OCI-LY1 (cell line): ENCODE data around the gene EBF4.

Experiments used
- H2AFZ ChIP-seq: fragments of 200-600 bp; sonication (generic), shearing (Covaris generic); 2 replicates; pipeline ENCODE4 v1.6.0; 2014; ENCODE audit warnings: antibody characterized with exemption, mild to moderate bottlenecking, low read length
- H3F3A ChIP-seq: fragments of 200-600 bp; sonication (generic), shearing (Covaris generic); 2 replicates; pipeline ENCODE4 v1.6.0; 2014; ENCODE audit warnings: mild to moderate bottlenecking, antibody characterized with exemption, low read length, moderate library complexity; ENCODE audit not compliant: insufficient read depth
- H3K27ac ChIP-seq: fragments of 200-600 bp; sonication (generic); 2 replicates; pipeline ENCODE4 v1.5.1; 2014; ENCODE audit warnings: low read length, mixed run types, mild to moderate bottlenecking, low read depth; ENCODE audit not compliant: poor library complexity, severe bottlenecking
- H3K27me3 ChIP-seq: fragments of 200-600 bp; sonication (generic); 2 replicates; pipeline ENCODE4 v1.6.0; 2014; ENCODE audit warnings: antibody characterized with exemption, mild to moderate bottlenecking, low read length, moderate library complexity; ENCODE audit not compliant: insufficient read depth
- H3K36me3 ChIP-seq: fragments of 200-600 bp; sonication (generic); 2 replicates; pipeline ENCODE4 v1.6.1; 2014; ENCODE audit warnings: mild to moderate bottlenecking, antibody characterized with exemption, low read length, moderate library complexity, mixed read lengths; ENCODE audit not compliant: insufficient read depth
- H3K4me1 ChIP-seq: fragments of 200-600 bp; sonication (generic); 2 replicates; pipeline ENCODE4 v1.5.1; 2014; ENCODE audit warnings: mild to moderate bottlenecking, low read length, moderate library complexity; ENCODE audit not compliant: insufficient read depth, severe bottlenecking
- H3K4me2 ChIP-seq: fragments of 200-600 bp; sonication (generic), shearing (Covaris generic); 2 replicates; pipeline ENCODE4 v1.6.1; 2014; ENCODE audit warnings: low read length
- H3K4me3 ChIP-seq: fragments of 200-600 bp; sonication (generic); 2 replicates; pipeline ENCODE4 v1.5.1; 2014; ENCODE audit warnings: low read length, low read depth, mild to moderate bottlenecking, mixed read lengths; ENCODE audit not compliant: poor library complexity, severe bottlenecking
- H3K79me2 ChIP-seq: fragments of 200-600 bp; shearing (Covaris generic); 2 replicates; pipeline ENCODE4 v1.6.1; 2016; ENCODE audit warnings: mixed run types, low read length, mixed read lengths; ENCODE audit not compliant: insufficient read depth
- H3K9ac ChIP-seq: fragments of 200-600 bp; sonication (generic), shearing (Covaris generic); 2 replicates; pipeline ENCODE4 v1.6.1; 2014; ENCODE audit warnings: mild to moderate bottlenecking, low read length, mixed read lengths
- H3K9me2 ChIP-seq: fragments of 200-600 bp; sonication (generic), shearing (Covaris generic); 2 replicates; pipeline ENCODE4 v1.6.1; 2014; ENCODE audit warnings: low read depth, mild to moderate bottlenecking, low read length, mixed read lengths
- H3K9me3 ChIP-seq: fragments of 200-600 bp; shearing (Covaris generic); 2 replicates; pipeline ENCODE4 v1.6.1; 2014; ENCODE audit warnings: low read length, mixed read lengths
- H4K20me1 ChIP-seq: fragments of 200-600 bp; sonication (generic), shearing (Covaris generic); 2 replicates; pipeline ENCODE4 v1.6.0; 2016; ENCODE audit warnings: mild to moderate bottlenecking, low read length; ENCODE audit not compliant: insufficient read depth
- EZH2 ChIP-seq: fragments of 200-600 bp; sonication (generic), shearing (Covaris generic); IDR thresholded peaks from 2 replicates; pipeline ENCODE4 v1.8.0; 2017; ENCODE audit warnings: borderline replicate concordance, mixed run types, mild to moderate bottlenecking, antibody characterized with exemption, low read length, moderate library complexity, mixed read lengths
- TF ChIP-seq, protein P1 (sequence below): fragments of 200-600 bp; sonication (generic), shearing (Covaris generic); IDR thresholded peaks from 2 replicates; pipeline ENCODE4 v1.5.1; 2017; ENCODE audit warnings: mild to moderate bottlenecking, antibody characterized with exemption, low read length, moderate library complexity, mixed read lengths

Gene EBF4

DNA sequence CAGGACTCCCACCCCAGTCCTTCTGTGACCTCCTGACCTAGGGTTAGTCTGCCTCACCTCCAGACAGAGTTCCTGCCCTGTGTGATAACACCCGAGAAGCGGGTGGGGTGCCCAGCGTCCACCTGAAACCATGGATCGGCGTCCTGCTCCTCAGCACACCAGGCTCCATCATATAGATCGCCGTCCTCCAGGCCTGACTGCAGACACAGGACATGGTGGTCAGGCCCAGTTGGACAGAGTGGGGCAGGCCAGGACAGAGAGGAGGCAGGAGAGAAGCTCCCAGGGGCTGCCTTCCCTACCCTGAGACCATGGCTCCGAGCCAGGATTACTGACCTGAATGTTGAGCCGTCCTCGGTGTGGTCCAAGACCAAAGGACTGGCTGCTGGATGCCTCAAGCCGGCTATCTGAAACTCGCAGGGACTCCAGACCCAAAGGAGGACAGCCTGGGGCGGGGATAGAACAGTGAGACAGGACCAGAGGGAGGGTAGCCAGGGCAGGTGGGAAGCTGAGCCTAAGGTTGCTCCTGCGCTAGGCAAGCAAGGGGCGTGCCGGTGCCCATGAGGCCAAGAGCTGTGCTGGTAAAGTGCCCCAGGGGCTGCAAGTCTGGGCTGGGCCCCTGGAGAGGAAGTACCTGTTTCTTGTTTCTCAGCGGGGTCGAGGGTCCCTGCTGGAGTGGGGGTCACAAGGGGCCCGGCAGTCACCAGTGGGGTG lies 105.7 kb downstream of the EBF4 start:
- no peaks in the 10 kb centered on the region for H3K9me3 ChIP-seq
- no peaks in the 10 kb centered on the region for H3F3A ChIP-seq
- no peak overlapping the region; the same call in 1 of the 2 replicates for H3K4me2 ChIP-seq
- no peaks in the 10 kb centered on the region for H3K9me2 ChIP-seq
- H3K36me3 ChIP-seq, result no peaks in the 10 kb centered on the region
- peaks cover 9% of the 10 kb centered on the region; the same call in 1 of the 2 replicates for H3K27me3 ChIP-seq
- TF ChIP-seq, protein P1, sequence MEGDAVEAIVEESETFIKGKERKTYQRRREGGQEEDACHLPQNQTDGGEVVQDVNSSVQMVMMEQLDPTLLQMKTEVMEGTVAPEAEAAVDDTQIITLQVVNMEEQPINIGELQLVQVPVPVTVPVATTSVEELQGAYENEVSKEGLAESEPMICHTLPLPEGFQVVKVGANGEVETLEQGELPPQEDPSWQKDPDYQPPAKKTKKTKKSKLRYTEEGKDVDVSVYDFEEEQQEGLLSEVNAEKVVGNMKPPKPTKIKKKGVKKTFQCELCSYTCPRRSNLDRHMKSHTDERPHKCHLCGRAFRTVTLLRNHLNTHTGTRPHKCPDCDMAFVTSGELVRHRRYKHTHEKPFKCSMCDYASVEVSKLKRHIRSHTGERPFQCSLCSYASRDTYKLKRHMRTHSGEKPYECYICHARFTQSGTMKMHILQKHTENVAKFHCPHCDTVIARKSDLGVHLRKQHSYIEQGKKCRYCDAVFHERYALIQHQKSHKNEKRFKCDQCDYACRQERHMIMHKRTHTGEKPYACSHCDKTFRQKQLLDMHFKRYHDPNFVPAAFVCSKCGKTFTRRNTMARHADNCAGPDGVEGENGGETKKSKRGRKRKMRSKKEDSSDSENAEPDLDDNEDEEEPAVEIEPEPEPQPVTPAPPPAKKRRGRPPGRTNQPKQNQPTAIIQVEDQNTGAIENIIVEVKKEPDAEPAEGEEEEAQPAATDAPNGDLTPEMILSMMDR, result no peak
- no peak for TF ChIP-seq EZH2
- no peaks in the 10 kb centered on the region for H4K20me1 ChIP-seq
- no peak overlapping the region for H2AFZ ChIP-seq
- no peaks in the 10 kb centered on the region for H3K79me2 ChIP-seq
- no peak overlapping the region for H3K27ac ChIP-seq
- H3K4me3 ChIP-seq, result no peak overlapping the region
- H3K9ac ChIP-seq, result no peak overlapping the region
- H3K4me1 ChIP-seq, result no peaks in the 10 kb centered on the region

DNA sequence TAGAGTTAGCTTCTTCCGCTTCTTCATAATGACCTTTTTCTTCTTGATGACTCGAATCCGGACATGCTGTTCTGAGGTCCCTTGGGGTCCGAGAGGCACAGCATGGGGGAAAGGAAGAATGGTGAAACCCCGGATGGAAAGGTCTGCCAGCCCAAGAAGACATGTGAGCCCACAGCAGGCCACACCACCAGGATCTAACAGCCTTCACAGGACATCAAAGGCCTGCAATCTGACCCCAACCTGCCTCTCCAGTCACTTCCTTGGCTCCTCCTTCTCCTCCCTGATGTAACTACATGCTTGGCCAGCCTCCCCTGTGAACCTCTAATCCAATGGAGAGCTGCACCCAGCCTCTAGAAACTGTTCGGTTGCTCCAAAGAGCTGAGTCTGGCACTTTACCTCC lies 106.2 kb downstream of the EBF4 start:
- no peaks in the 10 kb centered on the region for H3K9me2 ChIP-seq
- H3K4me3 ChIP-seq, result no peak overlapping the region
- H3K4me2 ChIP-seq, result no peak overlapping the region; the same call in 1 of the 2 replicates
- no peaks in the 10 kb centered on the region for H3F3A ChIP-seq
- H4K20me1 ChIP-seq, result no peaks in the 10 kb centered on the region
- no peaks in the 10 kb centered on the region for H3K79me2 ChIP-seq
- no peaks in the 10 kb centered on the region for H3K36me3 ChIP-seq
- no peak overlapping the region for H2AFZ ChIP-seq
- H3K27ac ChIP-seq, result no peak overlapping the region
- H3K27me3 ChIP-seq, result peaks cover 9% of the 10 kb centered on the region; the same call in 1 of the 2 replicates
- no peaks in the 10 kb centered on the region for H3K9me3 ChIP-seq
- no peak overlapping the region for H3K9ac ChIP-seq
- no peaks in the 10 kb centered on the region for H3K4me1 ChIP-seq
- no peak for TF ChIP-seq EZH2
- TF ChIP-seq, protein P1, result no peak

DNA sequence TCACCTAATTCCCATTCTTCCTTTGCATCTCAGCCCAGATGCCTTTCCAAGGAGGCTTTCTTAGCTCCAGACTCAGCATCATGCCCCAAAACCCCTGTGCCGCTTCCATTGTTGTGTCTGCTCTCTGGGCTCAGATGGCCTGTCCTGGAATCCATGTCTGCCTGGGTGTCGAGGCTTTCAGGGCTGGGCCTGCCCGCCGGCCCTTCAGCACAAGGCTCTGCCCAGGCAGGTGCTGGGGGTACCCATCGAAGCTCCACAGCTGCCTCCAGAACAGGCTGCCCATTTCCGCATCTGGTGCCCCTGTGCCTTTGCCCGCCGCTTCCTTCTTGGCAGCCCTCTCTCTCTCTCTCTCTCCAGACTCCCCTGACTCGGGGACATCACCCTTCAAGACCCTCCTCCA lies 106.7 kb downstream of the EBF4 start:
- H2AFZ ChIP-seq, result no peak overlapping the region
- no peaks in the 10 kb centered on the region for H3F3A ChIP-seq
- no peaks in the 10 kb centered on the region for H3K79me2 ChIP-seq
- TF ChIP-seq EZH2, result no peak
- TF ChIP-seq, protein P1, result no peak
- H3K36me3 ChIP-seq, result no peaks in the 10 kb centered on the region
- no peaks in the 10 kb centered on the region for H3K9me2 ChIP-seq
- peaks cover 9% of the 10 kb centered on the region; the same call in 1 of the 2 replicates for H3K27me3 ChIP-seq
- H3K9me3 ChIP-seq, result no peaks in the 10 kb centered on the region
- no peak overlapping the region for H3K27ac ChIP-seq
- H3K9ac ChIP-seq, result no peak overlapping the region
- no peaks in the 10 kb centered on the region for H4K20me1 ChIP-seq
- no peak overlapping the region for H3K4me3 ChIP-seq
- no peak overlapping the region for H3K4me2 ChIP-seq
- H3K4me1 ChIP-seq, result no peaks in the 10 kb centered on the region
